GM19463 (cell line): Measurements from ENCODE around the gene CCDC12.
A peak's percentile ranks its signal among the peaks of the same experiment; 100 is the strongest.

Experiments used
- ATAC-seq: cut with Tn5 transposase; IDR thresholded peaks from one replicate; pipeline ENCODE4 v1.9.1; 2021; ENCODE audit warnings: mild to moderate bottlenecking, moderate library complexity; ENCODE audit not compliant: unreplicated experiment

Gene CCDC12

GRCh38 chr3:46976326-46977190 lies at the start of gene CCDC12:
TSS of gene CCDC12 (minus strand) at chr3:46976745. CDS start at chr3:46976732, 13 bp downstream.
- peak; percentile 51 for ATAC-seq

DNA sequence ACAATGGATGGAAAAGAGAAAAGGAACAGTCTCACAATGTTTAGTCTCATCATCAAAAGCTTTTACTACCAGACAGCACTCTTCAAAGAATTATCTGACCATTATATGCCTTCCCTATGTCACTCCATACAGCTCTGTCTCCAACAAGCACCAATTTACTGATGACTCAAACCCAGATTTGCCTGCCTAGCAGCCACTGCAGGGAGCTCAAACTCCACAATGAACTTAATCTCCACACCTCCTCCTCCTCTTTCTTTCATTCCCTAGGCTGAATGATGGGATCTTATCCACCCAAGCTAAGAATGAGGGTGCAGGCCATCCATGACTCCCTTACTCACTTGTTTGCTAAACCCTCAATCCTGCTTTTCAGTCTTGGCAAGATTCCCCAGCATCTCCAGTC lies 48.4 kb upstream of the CCDC12 start:
- ATAC-seq = no peak

DNA sequence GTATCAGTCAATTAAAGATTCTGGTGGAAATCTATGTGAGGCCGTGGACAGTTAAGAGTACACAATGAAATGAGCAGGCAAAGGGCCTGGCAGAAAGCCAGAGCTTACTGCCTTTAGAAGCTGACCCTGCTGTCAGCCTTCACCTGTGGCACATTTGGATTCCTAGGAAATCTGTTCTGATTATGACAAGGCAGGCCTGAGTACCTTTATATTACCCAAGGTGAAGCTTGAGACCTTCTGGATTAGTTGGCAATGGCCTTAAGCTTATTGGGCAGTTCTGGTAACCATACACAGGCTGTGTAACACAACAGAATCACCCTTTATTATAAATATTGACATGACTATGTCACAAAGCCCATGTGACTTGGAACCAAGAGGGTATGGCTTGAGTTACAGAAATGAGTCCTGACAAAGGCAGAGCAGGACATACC lies 46.1 kb upstream of the CCDC12 start:
- ATAC-seq = no peak

DNA sequence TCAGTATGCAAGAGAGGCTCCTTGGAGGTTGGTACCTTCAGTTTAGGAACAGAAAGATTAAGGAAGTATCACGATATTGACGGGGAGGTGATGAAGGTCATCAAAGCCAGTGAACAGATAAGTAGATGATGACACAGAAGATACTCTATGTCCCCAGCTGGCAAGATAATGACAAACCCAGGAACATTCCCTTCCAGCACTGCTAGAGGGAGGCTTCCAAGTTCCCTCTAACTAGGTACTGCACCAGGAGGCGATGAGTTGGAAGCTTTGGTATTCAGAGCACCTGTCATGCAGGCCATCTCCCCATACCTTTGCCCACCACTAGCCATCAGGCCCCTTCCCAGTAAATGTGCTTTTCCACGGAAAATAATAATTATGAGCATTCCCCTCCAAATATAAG lies 43.8 kb upstream of the CCDC12 start:
- ATAC-seq = no peak

- ATAC-seq = peak; percentile 71
Measured at GRCh38 chr3:47019201-47019600, 42.7 kb upstream of the CCDC12 start.

- no peak for ATAC-seq
Measured at GRCh38 chr3:47018269-47018611, 41.7 kb upstream of the CCDC12 start.

GRCh38 chr3:47017504-47018268 lies 41.1 kb upstream of the CCDC12 start:
- no peak for ATAC-seq

DNA sequence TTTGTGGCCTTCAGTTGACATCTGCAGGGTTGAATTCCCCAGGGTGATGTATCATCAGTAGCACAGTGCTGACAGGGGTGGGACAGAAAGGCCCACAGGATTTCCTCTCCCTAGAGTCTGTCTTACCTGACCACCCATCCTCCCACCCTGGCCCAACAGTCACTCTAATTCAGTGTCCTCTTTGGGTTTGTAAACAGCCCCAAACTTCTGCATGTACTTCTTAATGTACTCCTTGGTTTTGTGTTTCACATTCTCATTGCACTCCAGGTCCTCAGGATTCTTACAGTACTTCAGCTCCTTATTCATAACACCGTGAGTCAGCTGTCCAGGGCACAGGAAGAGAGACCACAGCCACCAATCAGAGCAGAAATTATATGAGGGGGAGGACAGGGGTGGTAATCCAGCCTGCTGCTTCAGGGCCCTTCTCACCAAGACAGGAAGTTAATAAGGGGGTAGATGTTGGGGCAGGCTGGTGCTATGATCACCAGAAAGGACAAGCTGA lies 40.4 kb upstream of the CCDC12 start:
- ATAC-seq = no peak

- ATAC-seq = no peak
Measured at GRCh38 chr3:47016086-47016933, 39.8 kb upstream of the CCDC12 start.

- no peak for ATAC-seq
Measured at GRCh38 chr3:47015151-47015550, 38.6 kb upstream of the CCDC12 start.

- ATAC-seq = no peak
Measured at GRCh38 chr3:47014036-47014435, 37.5 kb upstream of the CCDC12 start.

GRCh38 chr3:47013231-47013630 lies 36.7 kb upstream of the CCDC12 start:
- no peak for ATAC-seq

GRCh38 chr3:47012342-47013230 lies 36.0 kb upstream of the CCDC12 start:
- ATAC-seq = no peak

DNA sequence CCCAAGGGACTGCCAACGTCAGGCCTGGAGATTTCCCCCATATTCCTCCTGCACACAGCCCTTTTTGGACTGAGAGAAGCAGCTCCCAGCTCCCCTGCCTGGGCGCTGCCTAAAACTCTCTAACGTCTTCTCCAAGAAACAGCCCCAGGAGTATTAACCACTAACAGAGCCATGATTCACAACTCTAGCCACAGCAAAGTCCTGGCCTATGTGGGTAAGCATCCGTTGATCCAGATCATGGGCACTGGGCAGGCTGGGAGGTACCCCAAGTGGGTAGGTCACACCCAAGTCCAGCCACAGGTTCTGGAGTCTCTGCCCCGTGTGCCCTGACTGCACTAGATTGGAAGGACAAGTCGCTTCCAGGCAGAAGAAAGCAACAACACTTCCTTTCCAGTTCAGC lies 34.8 kb upstream of the CCDC12 start:
- ATAC-seq = no peak

DNA sequence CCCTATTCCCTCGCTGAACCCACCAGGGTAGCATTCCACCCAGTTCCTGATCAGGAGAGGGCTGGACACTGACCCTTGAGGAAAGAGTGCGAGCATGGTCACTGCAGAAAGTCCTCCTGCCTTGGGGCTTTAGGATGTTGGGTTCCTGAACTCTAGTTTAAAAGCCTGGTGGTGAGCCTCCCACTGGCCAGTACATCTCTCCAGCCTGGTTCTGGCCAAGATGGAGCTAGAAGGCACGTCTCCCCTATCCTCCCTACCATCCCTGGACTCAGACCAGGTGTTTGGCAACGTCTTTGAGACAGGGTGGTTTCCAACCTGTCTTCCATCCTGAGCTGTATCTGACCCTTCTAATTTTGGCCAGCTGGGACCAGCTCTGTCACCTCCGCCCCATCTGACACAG lies 34.4 kb upstream of the CCDC12 start:
- no peak for ATAC-seq

DNA sequence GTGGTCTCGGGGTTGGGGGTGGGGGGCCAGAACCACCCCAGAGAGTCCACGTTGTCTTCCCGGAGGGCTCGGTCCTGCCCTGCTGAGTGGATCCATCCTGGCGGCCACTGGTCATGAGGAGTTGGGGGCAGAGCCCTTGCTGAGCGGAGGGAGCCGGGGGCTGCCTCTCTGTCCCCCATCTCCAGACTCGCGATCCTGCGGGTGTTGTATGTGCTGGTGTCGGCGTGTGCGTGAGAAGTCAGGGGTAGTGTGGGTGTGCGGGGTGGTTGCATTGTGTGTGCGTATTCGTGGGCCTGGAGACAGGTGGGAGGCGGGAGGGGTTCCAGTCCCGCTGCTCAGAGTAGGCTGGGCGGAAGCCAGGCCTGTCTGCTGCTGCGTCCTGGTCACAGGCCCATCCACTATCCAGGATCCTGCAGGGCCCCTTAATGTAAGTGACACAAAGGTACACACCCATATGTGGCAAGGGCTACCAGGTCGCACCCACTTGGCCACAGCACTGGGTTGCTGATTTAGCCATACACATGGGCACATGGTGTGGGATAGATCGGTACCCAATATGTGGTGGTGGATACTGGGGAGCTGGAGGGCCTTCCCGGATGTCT lies 33.7 kb upstream of the CCDC12 start:
- no peak for ATAC-seq

GRCh38 chr3:47009225-47010110 lies 32.9 kb upstream of the CCDC12 start:
- ATAC-seq = peak; percentile 92

DNA sequence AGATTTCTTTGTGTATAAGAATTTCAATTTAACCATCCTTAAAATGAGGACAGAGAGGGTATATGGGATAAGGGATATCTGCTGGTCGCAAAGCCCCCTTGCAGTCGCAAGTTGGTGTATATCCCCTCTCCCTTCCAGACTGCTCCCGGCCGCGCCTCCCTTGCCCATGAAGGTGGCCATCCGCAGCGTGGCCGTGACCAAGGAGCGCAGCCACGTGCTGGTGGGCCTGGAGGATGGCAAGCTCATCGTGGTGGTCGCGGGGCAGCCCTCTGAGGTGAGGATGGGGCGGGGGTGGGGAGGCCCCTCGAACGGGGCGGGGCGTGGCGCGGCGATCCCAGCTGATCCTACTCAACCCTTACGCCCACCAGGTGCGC lies 32.3 kb upstream of the CCDC12 start:
- ATAC-seq = no peak
